Ascending aorta (tissue), 2 donors: ENCODE measurements around the gene MAP4K1. TPM values are rescaled to one million over a fixed set of nuclear protein-coding genes. Genes with fewer than 3 reads are reported as not detected.
A peak's percentile ranks its signal among the peaks of the same experiment; 100 is the strongest.

Experiments
- DNase-seq, 2 donors: peaks; one replicate each; pipeline ENCODE4 v3.0.0-alpha.2; 2019; ENCODE audit warnings: low spot score in 2 of 2
- H3K27ac ChIP-seq, 2 donors: fragments of 200-600 bp; sonication (generic); one replicate each; pipeline ENCODE4 v1.5.1; 2016 to 2017; ENCODE audit warnings: mild to moderate bottlenecking in 1 of 2
- H3K27me3 ChIP-seq: fragments of 200-600 bp; sonication (generic); one replicate; pipeline ENCODE4 v1.5.1; 2017
- H3K36me3 ChIP-seq, 2 donors: fragments of 200-600 bp; sonication (generic); one replicate each; pipeline ENCODE4 v1.5.1; 2016
- H3K4me1 ChIP-seq, 2 donors: fragments of 200-600 bp; sonication (generic); one replicate each; pipeline ENCODE4 v1.5.1; 2016 to 2017; ENCODE audit warnings: mild to moderate bottlenecking in 1 of 2
- H3K4me3 ChIP-seq, 2 donors: fragments of 200-600 bp; sonication (generic); one replicate each; pipeline ENCODE4 v1.5.1; 2016 to 2017; ENCODE audit warnings: mild to moderate bottlenecking in 1 of 2
- H3K9me3 ChIP-seq, 2 donors: fragments of 200-600 bp; sonication (generic); one replicate each; pipeline ENCODE4 v1.5.1; 2016
- CTCF ChIP-seq, 3 experiments: fragments of 200-600 bp in 2 of 3; fragments of 450-650 bp in 1 of 3; sonication (generic) in 2 of 3; IDR thresholded peaks; one replicate each; pipeline ENCODE4 v1.5.1; 2016 to 2019; ENCODE audit warnings: antibody characterized with exemption in 3 of 3, mild to moderate bottlenecking in 1 of 3, moderate library complexity in 1 of 3
- intact Hi-C: fragments of 100-400 bp; cut with DNase I; formaldehyde crosslinking; loops from one replicate; pipeline ENCODE4 v1.15.1; 2023
- total RNA-seq: library from RNA; depleted of rRNA; stranded (reverse); fragments of >200 nt; gene quantifications from one replicate; pipeline ENCODE4 v1.1.0, GENCODE V29; 2016

The MAP4K1 gene
- total RNA-seq, 1 donor from 2014 or later, result 15.1 TPM

- H3K9me3 ChIP-seq, result no peaks in the 10 kb centered on the region
- DNase-seq, result no peak
- H3K4me3 ChIP-seq, result peak overlapping the region; percentile 26 to 58
- TF ChIP-seq CTCF (IDR thresholded peaks at IDR 0.05), result no peak
- no peak overlapping the region for H3K27ac ChIP-seq
- H3K4me1 ChIP-seq, result no peaks in the 10 kb centered on the region
- intact Hi-C loops, result no loop called here
- no peaks in the 10 kb centered on the region for H3K36me3 ChIP-seq
- H3K27me3 ChIP-seq, result peaks cover 3% of the 10 kb centered on the region
Observed at GRCh38 chr19:38565691-38566105, 52.1 kb downstream of the MAP4K1 start.

GRCh38 chr19:38564981-38565690 lies 52.6 kb downstream of the MAP4K1 start:
- TF ChIP-seq CTCF (IDR thresholded peaks at IDR 0.05), result no peak
- peaks cover 3% of the 10 kb centered on the region for H3K27me3 ChIP-seq
- no peak overlapping the region for H3K27ac ChIP-seq
- no peaks in the 10 kb centered on the region for H3K4me1 ChIP-seq
- H3K36me3 ChIP-seq, result no peaks in the 10 kb centered on the region
- intact Hi-C loops, result no loop called here
- H3K9me3 ChIP-seq, result no peaks in the 10 kb centered on the region
- DNase-seq, result no peak
- peak overlapping the region; percentile 26 to 58 for H3K4me3 ChIP-seq

GRCh38 chr19:38563475-38563874 lies 54.3 kb downstream of the MAP4K1 start:
- H3K4me3 ChIP-seq, result no peak overlapping the region
- H3K27ac ChIP-seq, result no peak overlapping the region
- intact Hi-C loops, result no loop called here
- peaks cover 3% of the 10 kb centered on the region for H3K27me3 ChIP-seq
- H3K36me3 ChIP-seq, result no peaks in the 10 kb centered on the region
- DNase-seq, result no peak
- H3K9me3 ChIP-seq, result no peaks in the 10 kb centered on the region
- no peak for TF ChIP-seq CTCF (IDR thresholded peaks at IDR 0.05)
- no peaks in the 10 kb centered on the region for H3K4me1 ChIP-seq

GRCh38 chr19:38562096-38562495 lies 55.7 kb downstream of the MAP4K1 start:
- H3K36me3 ChIP-seq, result no peaks in the 10 kb centered on the region
- H3K27me3 ChIP-seq, result peaks cover 3% of the 10 kb centered on the region
- H3K27ac ChIP-seq, result no peak overlapping the region
- H3K4me3 ChIP-seq, result no peak overlapping the region
- TF ChIP-seq CTCF (IDR thresholded peaks at IDR 0.05), result no peak
- H3K9me3 ChIP-seq, result no peaks in the 10 kb centered on the region
- intact Hi-C loops, result no loop called here
- DNase-seq, result no peak
- H3K4me1 ChIP-seq, result no peaks in the 10 kb centered on the region

GRCh38 chr19:38561658-38562057 lies 56.1 kb downstream of the MAP4K1 start:
- intact Hi-C loops, result no loop called here
- H3K4me1 ChIP-seq, result no peaks in the 10 kb centered on the region
- no peak overlapping the region for H3K27ac ChIP-seq
- no peaks in the 10 kb centered on the region for H3K36me3 ChIP-seq
- peaks cover 3% of the 10 kb centered on the region for H3K27me3 ChIP-seq
- H3K9me3 ChIP-seq, result no peaks in the 10 kb centered on the region
- DNase-seq, result no peak
- TF ChIP-seq CTCF (IDR thresholded peaks at IDR 0.05), result no peak
- no peak overlapping the region for H3K4me3 ChIP-seq
